Activated CD4-positive, alpha-beta T cell treated with anti-CD3 and anti-CD28 coated beads, Interleukin-10, Interleukin-2, amounts not matched to agents 100 ng/mL and 50 ng/mL, durations not matched to agents 16 hours and 8 hours (primary cell): Measurements from ENCODE around the gene PCNX2.

Experiments used
- DNase-seq: peaks from one replicate; pipeline ENCODE4 v3.0.0-alpha.2; 2020

PCNX2 gene, protein sequence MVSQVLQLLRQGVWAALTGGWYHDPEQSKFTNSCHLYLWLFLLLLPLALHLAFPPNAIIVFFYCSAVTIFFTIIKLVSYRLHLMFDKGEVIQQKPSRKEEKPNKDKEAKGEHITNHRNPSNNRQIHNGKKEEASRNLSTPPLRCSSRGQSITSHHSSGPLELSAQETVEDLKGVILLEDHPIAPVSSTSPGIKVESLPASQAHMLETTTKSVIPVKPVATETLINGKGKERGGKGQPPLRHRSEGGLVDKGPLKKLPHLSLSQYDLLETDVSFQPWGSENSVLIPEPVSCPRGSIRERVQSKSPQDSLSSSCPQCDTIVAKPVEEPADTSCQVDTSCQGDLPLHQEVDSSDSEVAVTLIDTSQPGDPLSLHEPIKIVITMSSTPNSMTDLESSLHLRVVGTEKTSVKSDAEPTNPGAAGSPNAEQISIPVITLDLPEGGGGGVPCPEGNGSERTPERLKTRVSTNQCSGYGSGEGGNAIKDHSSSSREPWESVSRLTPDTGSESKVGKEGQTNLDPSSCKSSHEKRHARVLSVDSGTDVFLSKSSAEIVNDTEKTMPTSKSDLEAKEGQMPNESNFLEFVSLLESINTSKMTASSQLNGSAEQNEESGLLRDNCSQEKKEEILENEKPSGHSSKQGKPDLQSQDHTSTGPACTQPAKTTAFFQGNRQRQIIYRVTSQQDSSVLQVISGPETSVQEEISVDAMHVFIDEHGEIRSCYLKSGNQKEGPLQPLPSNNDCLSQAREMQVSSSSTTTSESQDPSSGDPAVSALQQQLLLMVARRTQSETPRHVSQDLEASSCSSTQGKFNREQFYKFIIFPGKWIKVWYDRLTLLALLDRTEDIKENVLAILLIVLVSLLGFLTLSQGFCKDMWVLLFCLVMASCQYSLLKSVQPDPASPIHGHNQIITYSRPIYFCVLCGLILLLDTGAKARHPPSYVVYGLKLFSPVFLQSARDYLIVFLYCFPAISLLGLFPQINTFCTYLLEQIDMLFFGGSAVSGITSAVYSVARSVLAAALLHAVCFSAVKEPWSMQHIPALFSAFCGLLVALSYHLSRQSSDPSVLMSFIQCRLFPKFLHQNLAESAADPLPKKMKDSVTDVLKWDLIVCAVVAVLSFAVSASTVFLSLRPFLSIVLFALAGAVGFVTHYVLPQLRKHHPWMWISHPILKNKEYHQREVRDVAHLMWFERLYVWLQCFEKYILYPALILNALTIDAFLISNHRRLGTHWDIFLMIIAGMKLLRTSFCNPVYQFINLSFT (N-terminal part only)

DNA sequence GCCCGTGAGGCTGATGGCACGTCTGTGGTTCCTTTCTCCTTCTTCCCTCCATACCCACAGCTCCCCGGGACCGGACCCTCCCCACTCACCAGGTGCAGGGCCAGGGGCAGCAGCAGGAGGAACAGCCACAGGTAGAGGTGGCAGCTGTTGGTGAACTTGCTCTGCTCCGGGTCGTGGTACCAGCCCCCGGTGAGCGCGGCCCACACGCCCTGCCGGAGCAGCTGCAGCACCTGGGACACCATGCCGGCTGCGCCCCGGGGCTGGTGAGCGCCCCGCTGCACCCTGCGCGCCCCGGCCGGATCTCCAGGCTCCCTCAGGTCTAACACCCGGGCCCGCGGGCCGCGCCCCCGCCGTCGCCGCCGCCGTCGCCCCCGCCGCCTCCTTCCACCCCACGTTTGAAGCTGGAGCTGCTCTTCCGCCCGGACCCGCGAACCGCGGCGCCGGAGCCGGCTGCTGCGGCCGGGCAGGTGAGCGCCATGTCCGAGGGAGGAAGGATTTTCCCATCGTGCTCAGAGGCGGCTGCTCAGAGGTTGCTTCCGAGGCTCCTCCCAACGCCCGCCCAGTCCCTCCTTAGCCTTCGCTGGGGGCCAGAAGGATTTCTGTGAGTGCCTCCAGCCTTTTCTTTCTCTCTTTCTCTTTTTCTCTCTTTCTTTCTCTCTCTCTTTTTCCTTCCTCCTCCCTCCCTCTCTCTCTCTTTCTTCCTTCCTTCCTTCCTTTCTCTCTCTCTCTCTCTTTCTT is at the start of gene PCNX2:
Gene PCNX2, minus strand, starts transcription at position 489 of the 738 bp plus-strand sequence. Its CDS starts 247 bp downstream, at position 242.
- DNase-seq: peak; percentile 83

DNA sequence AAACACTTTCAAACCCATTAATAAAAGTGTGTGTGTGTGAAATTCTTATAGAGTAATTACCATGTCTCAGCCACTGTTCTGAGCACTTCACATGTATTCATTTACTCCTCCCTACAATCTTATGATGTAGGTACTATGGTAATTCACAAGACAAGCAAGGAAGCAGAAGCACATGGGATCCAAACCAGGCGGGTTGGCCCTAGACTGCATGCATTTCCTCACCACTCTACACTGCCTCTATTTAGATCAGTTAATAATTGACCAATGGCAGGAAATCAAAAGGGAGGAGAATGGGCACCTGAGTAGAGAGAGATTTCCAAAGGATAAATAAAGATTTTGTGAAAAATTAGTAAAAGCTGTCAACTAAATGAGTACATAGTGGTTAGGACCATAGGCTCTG is 47.7 kb upstream of the PCNX2 start:
- no peak for DNase-seq

DNA sequence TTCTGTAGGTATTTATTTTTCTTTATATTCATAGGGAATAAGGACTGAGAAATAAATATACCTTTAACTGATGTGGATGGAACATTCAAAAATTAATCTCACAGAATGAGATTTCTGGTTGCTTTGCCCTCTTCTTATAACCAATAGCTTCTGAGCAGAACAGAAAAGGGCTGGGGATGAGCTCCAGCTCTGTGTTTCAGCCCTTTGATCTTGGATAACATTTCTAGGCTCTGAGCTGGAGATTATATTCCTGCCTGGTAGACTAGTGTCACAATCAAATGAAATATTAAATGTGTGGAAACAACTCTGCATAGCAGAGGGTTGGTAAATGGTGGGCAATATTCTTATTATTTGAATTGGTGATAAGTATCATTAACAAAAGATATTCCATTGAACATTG is 46.6 kb upstream of the PCNX2 start:
- DNase-seq: no peak

DNA sequence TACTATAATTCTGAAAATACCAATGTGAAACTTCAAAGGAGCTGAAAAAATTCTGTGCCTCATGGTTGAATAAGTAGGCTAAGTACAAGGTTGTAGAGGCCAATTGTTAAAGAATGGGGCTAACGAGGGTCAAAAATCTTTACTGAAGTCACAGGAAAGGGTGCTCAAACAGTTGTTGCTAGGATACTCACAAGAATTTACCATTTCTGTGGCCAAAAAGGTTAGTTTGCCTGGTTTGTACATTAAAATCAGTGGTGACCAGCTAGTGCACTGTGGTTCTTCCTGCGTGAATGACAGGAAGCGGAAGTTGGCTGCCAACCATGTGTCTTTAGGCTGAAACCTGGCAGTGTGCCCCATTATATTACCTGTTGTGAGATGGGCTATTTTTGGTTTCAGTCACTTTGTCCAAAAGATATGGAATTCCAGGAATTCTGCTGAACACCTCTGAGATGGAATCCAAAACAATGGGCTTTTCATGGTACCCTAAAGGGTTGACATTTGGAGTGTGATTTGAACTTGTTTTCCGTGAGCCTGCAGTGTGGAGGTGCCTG is 45.5 kb upstream of the PCNX2 start:
- no peak for DNase-seq

DNA sequence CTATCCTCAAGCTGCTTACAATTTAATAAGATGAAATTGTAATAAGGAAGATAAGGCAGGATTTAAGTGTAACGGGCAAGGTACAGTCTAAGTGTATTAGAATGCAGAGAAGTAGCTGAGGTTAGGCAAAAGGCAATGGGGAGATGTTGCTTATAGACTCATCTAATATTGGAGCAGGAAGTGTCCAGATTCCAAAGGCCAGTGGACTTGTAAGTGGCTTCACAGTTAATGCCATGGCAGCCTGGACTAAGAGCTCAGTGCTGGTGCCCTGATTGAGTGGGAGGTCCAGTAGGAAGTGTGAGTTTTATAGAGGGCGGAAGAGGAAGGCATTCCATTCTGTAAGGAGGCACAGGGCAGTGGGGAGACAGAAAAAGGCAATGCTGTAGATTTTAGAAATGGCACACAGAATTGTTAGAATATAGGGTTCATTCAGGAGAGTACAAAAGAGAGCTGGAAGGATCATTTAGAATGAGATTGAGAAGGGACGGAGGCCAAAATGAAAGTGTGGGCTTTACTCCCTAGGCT is 44.6 kb upstream of the PCNX2 start:
- no peak for DNase-seq

DNA sequence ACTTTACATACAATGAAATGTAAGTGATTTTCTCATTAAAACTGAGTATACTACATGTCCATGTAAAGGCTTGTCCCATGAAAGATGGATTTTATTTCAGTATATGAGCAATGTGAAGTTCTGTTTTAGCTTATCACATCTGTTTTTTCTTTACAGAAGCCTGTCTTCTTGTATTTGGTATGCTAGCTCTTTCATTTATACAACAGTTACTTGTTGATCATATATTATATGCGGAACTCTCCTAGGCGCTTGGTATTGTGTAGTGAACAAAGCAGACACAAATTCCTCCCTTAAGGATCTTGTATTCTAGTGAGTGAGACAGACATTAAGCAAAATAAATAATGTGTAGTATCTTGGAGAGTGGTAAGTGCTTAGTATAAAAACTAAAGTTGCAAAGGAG is 42.6 kb upstream of the PCNX2 start:
- no peak for DNase-seq

DNA sequence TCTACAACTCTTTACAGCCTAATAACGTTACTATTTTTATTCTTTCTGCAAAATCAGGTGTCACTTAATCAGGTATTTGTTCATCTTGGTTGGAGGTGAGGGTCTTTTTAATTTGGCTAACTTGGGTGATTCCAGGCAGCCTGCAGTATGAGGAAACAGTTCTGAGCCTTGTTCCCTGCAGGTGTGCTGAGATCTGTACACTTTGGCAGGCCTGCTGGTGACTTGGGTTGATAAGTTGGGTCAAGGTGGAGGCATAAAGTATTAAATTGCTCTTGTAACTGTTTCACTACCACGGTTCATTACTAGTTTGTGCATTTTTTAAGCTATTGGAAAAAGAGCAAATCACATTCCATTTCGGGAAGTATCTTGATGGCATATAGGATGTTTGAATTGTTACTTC is 42.0 kb upstream of the PCNX2 start:
- no peak for DNase-seq

DNA sequence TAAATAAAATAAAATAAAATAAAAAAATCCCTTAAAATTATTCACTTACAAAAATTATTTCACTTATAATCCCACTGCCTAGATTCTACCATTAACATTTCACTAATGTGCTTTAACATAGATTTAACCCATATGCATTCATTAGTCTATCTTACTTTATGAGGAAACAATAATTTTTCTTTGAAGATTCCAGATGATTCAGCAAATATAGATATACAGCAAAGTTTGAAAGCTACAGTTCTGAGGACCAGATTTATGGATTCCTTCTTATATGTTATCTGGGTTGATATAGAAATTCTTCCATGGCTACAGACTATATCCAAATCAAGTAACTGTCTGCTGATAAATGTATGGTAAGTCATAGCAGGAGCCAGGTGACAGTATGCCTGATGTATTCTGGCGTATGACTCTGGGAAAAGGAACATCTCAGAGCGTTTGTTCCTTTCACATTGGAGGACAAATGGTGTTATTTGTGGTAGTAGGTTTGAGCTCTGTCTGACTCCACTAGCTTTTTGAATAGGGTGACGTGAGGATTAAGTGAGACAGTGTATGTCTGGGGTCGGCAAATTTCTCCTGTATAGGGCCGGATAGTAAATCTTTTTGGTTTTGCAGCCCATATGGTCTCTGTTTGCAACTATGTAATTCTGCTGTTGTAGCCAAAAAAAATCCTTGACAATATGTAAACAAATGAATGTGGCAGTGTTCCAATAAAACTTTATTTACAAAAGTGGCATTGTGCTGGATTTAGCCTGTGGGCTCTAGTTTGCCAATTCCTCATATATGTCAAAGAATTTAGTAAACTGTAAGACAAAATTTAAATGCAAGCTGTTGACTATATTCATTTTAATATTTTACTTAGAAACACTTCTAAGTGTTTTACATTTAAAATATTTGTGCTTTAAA is 41.3 kb upstream of the PCNX2 start:
- DNase-seq: no peak

DNA sequence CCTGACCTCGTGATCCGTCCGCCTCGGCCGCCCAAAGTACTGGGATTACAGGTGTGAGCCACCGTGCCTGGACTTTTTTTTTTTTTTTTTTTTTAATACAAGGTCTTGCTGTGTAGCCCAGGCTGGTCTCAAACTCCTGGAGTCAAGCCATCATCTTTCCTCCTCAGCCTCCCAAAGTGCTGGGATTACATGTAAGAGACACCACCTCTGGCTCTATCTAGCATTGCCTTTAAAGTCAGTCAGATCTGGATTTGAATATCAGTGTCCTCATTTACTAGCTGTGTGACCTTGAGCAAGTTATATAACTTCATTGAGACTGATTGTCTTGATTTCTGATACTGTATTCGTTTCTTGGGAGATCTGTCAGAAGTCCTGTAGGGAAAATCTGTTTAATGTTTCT is 38.6 kb upstream of the PCNX2 start:
- DNase-seq: no peak

DNA sequence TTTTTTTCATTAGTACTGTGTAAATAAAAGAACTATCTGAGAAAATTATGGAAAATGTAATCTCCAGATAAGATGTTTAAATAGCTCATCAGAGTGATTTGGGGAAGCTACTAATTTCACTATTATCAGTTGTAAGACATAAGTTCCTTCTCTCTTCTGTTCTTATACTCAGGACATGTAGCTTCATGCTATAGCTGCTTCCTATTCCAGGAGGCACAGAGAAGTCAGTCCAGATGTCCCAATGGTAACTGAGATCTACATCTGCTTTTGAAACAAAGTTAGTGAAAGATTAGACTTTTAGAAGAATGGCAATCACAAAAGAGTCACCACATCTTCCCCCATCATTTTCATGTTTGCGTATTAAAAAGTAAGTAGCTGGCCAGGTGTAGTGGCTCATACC is 37.6 kb upstream of the PCNX2 start:
- DNase-seq: no peak

DNA sequence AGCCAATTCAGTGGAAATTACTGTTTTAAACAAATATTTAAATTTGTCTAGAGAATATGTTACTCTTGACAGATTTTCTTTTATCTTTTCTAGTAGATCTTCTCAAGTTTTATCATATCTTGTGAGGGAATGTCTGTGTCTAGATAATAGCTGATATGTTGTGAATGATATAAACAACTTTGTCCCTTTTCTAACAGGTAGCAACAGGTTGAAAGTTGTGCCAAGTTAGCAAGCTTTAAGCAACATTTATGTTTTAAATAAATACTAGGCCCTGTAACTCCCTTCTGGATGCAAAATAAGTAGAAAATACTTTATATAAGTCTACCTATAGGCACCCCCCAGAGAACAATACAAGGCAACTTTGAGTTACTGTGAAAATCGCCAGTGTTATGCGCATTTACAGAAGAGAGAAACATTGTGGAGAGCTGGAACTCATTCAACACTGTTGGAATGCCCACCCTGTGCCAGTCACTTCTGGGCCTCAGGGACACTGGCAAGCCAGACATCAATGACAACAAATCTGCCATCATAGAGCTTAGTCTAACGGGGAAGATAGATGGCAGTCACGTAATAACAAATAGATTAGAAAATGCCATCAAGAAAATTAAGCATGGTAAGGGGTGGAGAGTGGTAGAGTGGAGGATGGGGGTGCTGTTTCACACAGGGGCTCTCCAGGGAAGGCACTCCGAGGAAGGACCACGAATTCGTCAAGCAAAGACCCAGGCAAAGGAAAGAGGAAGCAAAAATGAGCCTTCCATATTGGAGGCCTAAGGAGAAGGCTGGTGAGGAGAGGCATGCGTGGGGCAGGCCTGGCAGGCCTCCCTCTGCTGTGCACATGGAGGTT is 36.4 kb upstream of the PCNX2 start:
- no peak for DNase-seq

DNA sequence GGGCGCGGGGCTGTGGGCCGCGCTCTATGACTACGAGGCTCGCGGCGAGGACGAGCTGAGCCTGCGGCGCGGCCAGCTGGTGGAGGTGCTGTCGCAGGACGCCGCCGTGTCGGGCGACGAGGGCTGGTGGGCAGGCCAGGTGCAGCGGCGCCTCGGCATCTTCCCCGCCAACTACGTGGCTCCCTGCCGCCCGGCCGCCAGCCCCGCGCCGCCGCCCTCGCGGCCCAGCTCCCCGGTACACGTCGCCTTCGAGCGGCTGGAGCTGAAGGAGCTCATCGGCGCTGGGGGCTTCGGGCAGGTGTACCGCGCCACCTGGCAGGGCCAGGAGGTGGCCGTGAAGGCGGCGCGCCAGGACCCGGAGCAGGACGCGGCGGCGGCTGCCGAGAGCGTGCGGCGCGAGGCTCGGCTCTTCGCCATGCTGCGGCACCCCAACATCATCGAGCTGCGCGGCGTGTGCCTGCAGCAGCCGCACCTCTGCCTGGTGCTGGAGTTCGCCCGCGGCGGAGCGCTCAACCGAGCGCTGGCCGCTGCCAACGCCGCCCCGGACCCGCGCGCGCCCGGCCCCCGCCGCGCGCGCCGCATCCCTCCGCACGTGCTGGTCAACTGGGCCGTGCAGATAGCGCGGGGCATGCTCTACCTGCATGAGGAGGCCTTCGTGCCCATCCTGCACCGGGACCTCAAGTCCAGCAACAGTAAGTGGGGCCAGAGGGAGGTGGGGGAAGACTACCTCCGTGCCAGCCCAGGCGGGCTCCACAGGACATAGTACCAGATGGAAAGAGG is 32.8 kb upstream of the PCNX2 start:
- DNase-seq: peak; percentile 24

DNA sequence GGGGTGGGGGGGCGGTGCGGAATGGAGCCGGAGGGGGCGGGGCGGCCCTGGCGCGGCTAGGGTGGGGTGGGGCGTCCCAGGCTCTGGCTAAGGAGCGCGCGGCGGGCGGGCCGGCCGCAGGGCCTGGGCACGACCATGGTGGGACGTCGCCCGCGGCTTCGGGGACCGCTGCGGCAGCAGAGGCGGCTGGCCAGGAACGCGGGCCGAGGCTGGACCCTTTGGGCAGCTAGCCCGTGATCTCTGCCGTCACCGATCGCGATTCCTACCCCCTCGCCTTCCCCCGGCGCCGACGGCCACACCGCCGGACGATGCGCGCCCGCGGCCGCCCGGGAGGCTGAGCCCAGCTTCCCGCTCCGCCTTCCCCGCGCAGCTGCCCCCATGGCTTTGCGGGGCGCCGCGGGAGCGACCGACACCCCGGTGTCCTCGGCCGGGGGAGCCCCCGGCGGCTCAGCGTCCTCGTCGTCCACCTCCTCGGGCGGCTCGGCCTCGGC is 32.2 kb upstream of the PCNX2 start, which contains the start of gene MAP3K21:
Gene MAP3K21, plus strand, starts transcription at position 74 of the 491 bp plus-strand sequence. Its CDS starts 305 bp downstream, at position 379.
- no peak for DNase-seq

DNA sequence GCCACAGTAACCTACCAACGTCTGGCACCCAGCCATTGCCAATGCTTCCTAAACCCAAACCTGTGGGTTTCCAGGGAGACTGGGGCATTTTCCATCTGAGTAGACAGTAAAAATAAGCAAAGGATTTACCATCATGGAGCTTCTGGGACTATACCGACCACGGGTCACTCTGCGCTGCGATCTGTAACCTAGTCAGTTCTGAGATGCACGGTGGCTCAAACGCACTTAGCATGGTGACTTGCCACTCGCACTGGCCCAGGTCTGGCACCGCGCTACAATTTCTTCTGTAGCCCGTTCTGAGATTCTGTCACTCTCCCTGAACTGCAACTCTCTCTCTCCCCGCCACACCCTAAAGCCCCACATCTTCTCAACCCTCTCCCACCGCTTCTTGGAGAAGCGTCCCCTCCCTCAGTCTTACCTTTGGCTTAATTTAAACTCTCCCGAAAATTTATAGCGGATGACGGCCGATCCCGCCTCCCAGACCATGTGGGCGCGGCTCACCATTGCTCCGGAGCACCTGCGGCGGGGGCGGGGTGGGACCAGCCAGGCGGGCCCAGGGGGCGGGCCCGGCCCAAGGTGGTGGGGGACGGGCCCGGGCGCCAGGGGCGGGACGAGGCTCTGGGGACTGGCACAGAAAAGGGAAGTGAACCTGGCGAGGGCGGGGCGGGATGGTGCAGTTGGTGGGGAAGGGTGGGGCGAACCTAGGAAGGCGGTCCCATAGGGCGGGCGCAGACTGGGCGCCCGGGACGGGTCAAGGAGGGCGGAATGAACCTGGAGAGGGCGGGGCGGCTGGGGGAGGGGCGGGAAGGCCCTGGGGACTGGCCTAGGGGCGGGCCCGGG is 31.5 kb upstream of the PCNX2 start:
- peak; percentile 95 for DNase-seq

DNA sequence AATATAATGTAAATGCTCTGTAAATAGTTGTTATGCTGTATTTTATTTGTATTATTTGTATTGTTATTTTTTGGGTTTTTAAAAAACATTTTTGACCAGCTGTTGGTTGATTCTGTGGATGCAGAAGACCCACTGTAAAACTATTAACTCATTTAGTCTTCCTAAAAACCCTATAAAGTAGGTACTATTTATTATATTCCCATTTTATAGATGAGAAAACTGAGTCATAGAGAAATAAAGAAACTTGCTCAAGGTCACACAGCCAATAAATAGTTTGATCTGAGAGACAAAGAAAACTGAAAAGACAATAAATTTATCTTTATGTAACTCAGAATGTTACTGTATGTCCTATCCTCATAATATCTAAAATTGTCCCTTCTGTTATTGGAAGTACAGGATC is 30.8 kb upstream of the PCNX2 start:
- no peak for DNase-seq

DNA sequence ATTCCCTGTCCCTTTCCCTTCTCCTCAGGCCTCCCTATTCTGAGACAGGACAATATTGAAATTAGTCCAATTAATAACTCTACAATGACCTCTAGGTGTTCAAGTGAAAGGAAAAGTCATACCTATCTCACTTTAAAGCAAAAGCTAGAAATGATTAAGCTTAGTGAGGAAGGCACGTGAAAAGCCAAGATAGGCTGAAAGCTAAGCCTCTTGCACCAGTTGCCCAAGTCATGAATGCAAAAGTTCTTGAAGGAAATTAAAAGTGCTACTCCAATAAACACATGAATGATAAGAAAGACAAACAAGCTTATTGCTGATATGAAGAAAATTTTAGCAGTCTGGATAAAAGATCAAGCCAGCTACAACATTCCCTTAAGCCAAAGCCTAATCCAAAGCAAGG is 28.2 kb upstream of the PCNX2 start:
- DNase-seq: no peak

DNA sequence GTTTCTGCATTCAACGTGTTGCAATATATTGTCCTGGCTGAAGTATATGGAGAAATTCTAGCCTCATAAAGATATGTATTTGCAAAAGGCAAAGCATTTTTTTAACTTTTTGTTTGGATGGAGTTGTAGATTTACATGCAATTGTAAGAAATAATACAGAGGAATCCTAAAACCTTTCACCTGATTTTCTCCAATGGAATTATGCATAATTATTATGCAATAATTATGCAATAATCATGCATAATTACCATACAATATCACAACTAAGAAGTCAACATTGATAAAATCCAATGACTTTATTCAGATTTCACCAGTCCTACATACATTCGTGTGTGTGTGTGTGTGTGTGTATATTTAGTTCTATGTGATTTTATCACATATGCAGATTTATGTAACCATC is 24.5 kb upstream of the PCNX2 start:
- no peak for DNase-seq

DNA sequence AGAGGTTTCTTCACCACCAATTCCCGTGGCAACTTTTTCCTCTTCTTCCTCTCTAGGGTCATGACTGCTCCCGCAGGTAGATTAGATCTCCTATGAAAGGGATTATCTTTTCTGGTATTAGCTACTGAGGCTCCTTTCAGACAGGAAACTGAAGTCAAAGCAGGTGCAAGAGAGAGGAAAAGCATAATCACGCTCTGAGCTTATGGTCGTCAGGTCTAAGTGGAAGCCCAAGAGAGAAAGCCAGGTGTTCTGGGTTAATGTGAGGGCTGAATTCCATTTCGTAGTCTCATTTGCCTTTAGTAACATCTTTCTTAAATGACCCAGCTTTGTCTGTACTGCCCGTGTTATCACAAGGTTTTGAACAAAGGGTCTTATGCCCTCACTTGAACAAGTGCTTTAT is 23.7 kb upstream of the PCNX2 start:
- DNase-seq: no peak
